HG03039 (cell line): ENCODE results near the gene ERMP1.
"Not testable (repeated sequence)": the region's sequence is repeated elsewhere in the genome, so short reads cannot be mapped to it uniquely, and the experiment has no call there.

Experiments used
- ATAC-seq: cut with Tn5 transposase; IDR thresholded peaks from one replicate; pipeline ENCODE4 v1.9.1; 2021; ENCODE audit warnings: mild to moderate bottlenecking, moderate library complexity; ENCODE audit not compliant: unreplicated experiment

The ERMP1 gene

GRCh38 chr9:5832538-5833529, at the start of gene ERMP1:
ERMP1 (minus strand) TSS chr9:5833117; CDS start chr9:5833027, 90 bp downstream.
- ATAC-seq: peak; percentile 77

- not testable (repeated sequence) for ATAC-seq
These were observed 49.5 kb upstream of the ERMP1 start for GRCh38 chr9:5882244-5883012.

DNA sequence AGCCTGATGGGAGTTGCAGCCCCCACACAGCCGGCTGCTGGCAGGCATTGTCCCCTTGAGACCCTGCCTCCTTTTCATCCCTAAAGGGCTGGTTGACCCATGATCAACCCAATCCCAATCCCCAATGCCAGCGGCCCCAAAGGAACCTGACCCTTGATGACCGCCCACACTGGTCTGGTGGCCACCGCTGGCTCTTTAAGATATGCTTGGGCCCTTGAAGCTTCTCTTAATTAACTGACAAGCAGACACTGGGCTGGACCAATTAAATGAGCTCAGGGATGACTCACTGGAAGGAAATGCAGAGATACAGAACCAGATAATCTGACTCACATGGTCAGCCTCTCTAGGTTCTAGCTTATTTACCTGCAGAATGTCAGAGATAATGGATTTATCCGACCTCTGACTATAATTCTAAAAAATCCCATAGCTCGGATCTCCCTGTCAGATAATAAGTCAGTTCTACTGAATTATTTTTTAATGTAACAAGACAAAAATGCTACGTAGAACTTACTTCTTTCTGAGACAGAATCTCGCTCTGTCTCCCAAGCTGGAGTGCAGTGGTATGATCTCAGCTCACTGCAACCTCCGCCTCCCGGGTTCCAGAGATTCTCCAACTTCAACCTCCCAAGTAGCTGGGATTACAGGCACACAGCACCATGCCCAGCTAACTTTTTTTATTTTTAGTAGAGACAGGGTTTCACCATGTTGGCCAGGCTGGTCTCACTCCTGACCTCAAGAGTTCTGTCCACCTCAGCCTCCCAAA, 46.7 kb upstream of the ERMP1 start:
- no peak for ATAC-seq

GRCh38 chr9:5876711-5877110, 43.8 kb upstream of the ERMP1 start:
- ATAC-seq: no peak

GRCh38 chr9:5876026-5876425, 43.1 kb upstream of the ERMP1 start:
- ATAC-seq: no peak

GRCh38 chr9:5874048-5874447, 41.1 kb upstream of the ERMP1 start:
- ATAC-seq: no peak

GRCh38 chr9:5873439-5873838, 40.5 kb upstream of the ERMP1 start:
- ATAC-seq: no peak

GRCh38 chr9:5872511-5872910, 39.6 kb upstream of the ERMP1 start:
- no peak for ATAC-seq

GRCh38 chr9:5871785-5872184, 38.9 kb upstream of the ERMP1 start:
- no peak for ATAC-seq

GRCh38 chr9:5870691-5871090, 37.8 kb upstream of the ERMP1 start:
- no peak for ATAC-seq

- no peak for ATAC-seq
These were observed 37.1 kb upstream of the ERMP1 start for GRCh38 chr9:5870020-5870339.

- no peak for ATAC-seq
These were observed 36.5 kb upstream of the ERMP1 start for GRCh38 chr9:5869315-5870019.

GRCh38 chr9:5868235-5868634, 35.3 kb upstream of the ERMP1 start:
- ATAC-seq: no peak

- ATAC-seq: no peak
These were observed 33.8 kb upstream of the ERMP1 start for GRCh38 chr9:5866685-5867084.

DNA sequence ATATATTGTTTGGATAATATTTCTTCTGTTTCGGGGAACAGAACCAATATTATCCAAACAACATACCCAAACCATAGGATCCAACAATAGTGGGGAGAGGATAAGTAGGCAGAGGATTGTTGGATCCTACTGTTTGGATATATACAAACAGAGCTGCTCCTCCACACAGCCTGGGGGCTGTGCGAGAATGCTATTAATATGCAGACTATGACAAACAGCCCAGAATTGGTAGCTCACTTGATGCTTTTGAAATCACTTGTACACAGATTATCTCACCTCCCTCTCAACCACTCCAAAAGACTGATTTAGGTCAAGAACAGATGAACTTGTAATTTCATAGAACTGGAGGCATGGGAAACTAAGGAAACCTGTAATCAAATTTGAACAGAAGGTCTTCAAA, 33.4 kb upstream of the ERMP1 start:
- ATAC-seq: no peak

GRCh38 chr9:5864446-5864845, 31.5 kb upstream of the ERMP1 start:
- no peak for ATAC-seq

- no peak for ATAC-seq
These were observed 30.3 kb upstream of the ERMP1 start for GRCh38 chr9:5863092-5863746.

- no peak for ATAC-seq
These were observed 25.9 kb upstream of the ERMP1 start for GRCh38 chr9:5858833-5859232.

GRCh38 chr9:5857928-5858327, 25.0 kb upstream of the ERMP1 start:
- no peak for ATAC-seq
